Parathyroid adenoma (tissue), 2 donors: Measurements from ENCODE around the gene BCO1.

Experiments used
- H2AFZ ChIP-seq: fragments of 300-600 bp; sonication (generic); one replicate; pipeline ENCODE4 v1.7.0; 2017; ENCODE audit warnings: antibody characterized with exemption, mild to moderate bottlenecking
- H3K27ac ChIP-seq: fragments of 300-600 bp; sonication (generic); one replicate; pipeline ENCODE4 v1.7.0; 2017
- H3K27me3 ChIP-seq: fragments of 300-600 bp; sonication (generic); one replicate; pipeline ENCODE4 v1.7.0; 2017; ENCODE audit warnings: low read length; ENCODE audit not compliant: control insufficient read depth, insufficient read depth
- H3K36me3 ChIP-seq: fragments of 300-600 bp; sonication (generic); one replicate; pipeline ENCODE4 v1.7.0; 2017; ENCODE audit warnings: low read length; ENCODE audit not compliant: control insufficient read depth, insufficient read depth
- H3K4me1 ChIP-seq: fragments of 300-600 bp; sonication (generic); one replicate; pipeline ENCODE4 v1.7.0; 2017; ENCODE audit warnings: control low read depth
- H3K4me2 ChIP-seq: fragments of 300-600 bp; sonication (generic); one replicate; pipeline ENCODE4 v1.7.0; 2017; ENCODE audit warnings: low read length
- H3K4me3 ChIP-seq: fragments of 300-600 bp; sonication (generic); one replicate; pipeline ENCODE4 v1.7.0; 2017; ENCODE audit warnings: low read depth, low read length
- H3K79me2 ChIP-seq: fragments of 300-600 bp; sonication (generic); one replicate; pipeline ENCODE4 v1.7.0; 2017; ENCODE audit warnings: control low read depth
- H3K9ac ChIP-seq: fragments of 300-600 bp; sonication (generic); one replicate; pipeline ENCODE4 v1.7.0; 2017; ENCODE audit warnings: mild to moderate bottlenecking
- H3K9me3 ChIP-seq: fragments of 300-600 bp; sonication (generic); one replicate; pipeline ENCODE4 v1.7.0; 2017; ENCODE audit warnings: low read length; ENCODE audit not compliant: control insufficient read depth
- TF ChIP-seq, protein P1 (sequence below): fragments of 300-600 bp; sonication (generic); IDR thresholded peaks from one replicate; pipeline ENCODE4 v1.7.0; 2017; ENCODE audit warnings: antibody characterized with exemption, mild to moderate bottlenecking
- donor health status: primary hyperparathyroidism.

Gene BCO1

DNA sequence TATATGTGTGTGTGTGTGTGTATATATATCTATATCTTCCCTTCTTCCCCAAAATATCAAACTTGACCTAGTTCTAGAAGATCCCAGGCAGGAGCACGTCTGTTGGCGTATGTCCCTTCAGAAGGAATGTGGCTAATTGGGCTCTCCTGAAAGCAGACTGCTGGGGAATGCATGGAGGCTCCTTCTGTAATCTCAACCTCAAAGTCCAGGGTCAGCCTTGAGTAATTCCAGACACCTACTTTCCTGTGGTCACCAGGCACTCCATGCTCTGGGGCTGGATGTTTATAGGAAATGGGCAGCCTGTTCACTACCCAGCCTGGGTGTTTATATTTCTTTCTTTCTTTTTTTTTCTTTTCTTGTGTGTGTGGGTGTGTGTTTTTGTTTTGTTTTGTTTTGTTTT, 13.4 kb downstream of the BCO1 start:
- Histone ChIP-seq H3K27me3 (no peaks in the 10 kb centered on the region), H3K27ac (no peak overlapping the region), H3K4me2 (no peak overlapping the region), H3K9ac (no peak overlapping the region), H3K4me1 (no peaks in the 10 kb centered on the region), H2AFZ (no peak overlapping the region), H3K9me3 (no peaks in the 10 kb centered on the region), H3K79me2 (no peaks in the 10 kb centered on the region), H3K4me3 (no peak overlapping the region), H3K36me3 (no peaks in the 10 kb centered on the region)
- TF ChIP-seq, protein P1, sequence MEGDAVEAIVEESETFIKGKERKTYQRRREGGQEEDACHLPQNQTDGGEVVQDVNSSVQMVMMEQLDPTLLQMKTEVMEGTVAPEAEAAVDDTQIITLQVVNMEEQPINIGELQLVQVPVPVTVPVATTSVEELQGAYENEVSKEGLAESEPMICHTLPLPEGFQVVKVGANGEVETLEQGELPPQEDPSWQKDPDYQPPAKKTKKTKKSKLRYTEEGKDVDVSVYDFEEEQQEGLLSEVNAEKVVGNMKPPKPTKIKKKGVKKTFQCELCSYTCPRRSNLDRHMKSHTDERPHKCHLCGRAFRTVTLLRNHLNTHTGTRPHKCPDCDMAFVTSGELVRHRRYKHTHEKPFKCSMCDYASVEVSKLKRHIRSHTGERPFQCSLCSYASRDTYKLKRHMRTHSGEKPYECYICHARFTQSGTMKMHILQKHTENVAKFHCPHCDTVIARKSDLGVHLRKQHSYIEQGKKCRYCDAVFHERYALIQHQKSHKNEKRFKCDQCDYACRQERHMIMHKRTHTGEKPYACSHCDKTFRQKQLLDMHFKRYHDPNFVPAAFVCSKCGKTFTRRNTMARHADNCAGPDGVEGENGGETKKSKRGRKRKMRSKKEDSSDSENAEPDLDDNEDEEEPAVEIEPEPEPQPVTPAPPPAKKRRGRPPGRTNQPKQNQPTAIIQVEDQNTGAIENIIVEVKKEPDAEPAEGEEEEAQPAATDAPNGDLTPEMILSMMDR: no peak

DNA sequence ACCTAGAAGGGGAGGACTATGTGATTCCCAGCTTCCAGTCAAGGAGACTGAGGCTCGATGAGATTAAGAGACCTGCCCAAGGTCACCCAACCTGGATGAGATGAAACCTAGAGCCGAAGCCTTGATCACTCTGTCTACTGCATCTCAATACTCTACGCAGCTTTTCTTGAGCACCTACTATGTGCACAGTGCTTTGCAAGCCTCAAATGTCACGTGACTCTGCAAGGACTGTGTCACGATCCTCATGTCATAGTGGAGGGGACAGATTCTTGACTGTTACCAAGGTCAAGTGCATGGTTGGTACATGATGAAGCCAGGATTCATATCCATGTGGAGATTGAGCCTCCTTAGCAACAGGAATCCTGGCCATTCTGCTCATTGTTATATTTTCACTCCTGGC, 14.7 kb downstream of the BCO1 start:
- no peaks in the 10 kb centered on the region for H3K36me3 ChIP-seq
- no peaks in the 10 kb centered on the region for H3K9me3 ChIP-seq
- TF ChIP-seq, protein P1: no peak
- no peak overlapping the region for H3K4me2 ChIP-seq
- H3K27me3 ChIP-seq: no peaks in the 10 kb centered on the region
- no peaks in the 10 kb centered on the region for H3K4me1 ChIP-seq
- H3K4me3 ChIP-seq: no peak overlapping the region
- H3K27ac ChIP-seq: no peak overlapping the region
- H3K9ac ChIP-seq: no peak overlapping the region
- H3K79me2 ChIP-seq: no peaks in the 10 kb centered on the region
- no peak overlapping the region for H2AFZ ChIP-seq

DNA sequence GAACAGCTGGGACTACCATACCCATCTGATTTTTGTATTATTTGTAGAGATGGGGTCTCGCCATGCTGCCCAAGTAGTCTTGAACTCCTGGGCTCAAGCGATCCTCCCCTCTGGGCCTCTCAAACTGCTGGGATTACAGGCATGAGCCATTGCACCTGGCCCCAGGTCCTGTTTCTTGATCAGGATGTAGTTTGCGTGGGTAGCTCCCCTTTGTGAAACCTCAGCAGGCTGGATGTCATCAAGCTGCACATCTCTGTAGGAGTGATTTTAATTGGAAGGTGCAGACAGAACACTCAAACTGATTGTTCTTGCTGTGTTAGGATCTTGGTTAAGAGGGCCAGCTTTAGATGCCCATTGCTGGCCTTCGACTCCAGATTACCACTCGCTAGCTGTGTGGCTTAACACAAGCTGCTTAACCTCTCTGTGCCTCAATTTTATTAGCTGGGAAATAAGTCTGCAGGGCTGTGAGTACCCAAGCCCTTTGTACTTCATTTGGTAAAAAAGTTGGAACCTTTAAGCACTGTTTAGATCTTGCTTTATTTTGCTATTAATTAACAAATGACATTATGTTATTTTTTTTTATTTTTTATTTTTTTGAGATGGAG, 16.5 kb downstream of the BCO1 start:
- Histone ChIP-seq H3K9me3 (no peaks in the 10 kb centered on the region), H3K9ac (no peak overlapping the region), H3K36me3 (no peaks in the 10 kb centered on the region), H3K79me2 (no peaks in the 10 kb centered on the region), H3K4me2 (no peak overlapping the region), H3K4me3 (no peak overlapping the region), H3K27me3 (no peaks in the 10 kb centered on the region), H2AFZ (no peak overlapping the region), H3K27ac (no peak overlapping the region), H3K4me1 (no peaks in the 10 kb centered on the region)
- TF ChIP-seq, protein P1: no peak

DNA sequence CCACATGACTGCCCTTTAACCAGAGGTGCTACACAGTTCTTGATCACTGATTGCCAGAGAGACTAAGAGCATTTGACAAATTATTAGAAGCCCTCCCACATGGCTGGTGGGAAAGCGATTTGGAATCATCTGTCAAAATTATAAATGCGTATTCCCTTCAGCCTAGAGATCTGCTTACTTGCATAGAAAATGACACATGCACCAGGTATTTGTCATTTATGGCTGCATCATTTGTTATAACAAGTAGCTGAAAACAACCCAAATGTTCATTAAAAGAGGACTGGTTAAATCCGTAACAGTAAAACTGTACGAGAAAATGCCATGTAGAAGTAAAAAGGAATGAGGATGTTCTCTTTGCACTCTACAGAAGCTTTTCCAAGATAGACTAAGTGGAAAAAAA, 21.4 kb downstream of the BCO1 start:
- no peak overlapping the region for H3K27ac ChIP-seq

More for the DNA sequence above, 21.4 kb downstream of the BCO1 start:
- no peak overlapping the region for H2AFZ ChIP-seq
- TF ChIP-seq, protein P1: no peak
- H3K4me3 ChIP-seq: no peak overlapping the region
- no peaks in the 10 kb centered on the region for H3K79me2 ChIP-seq
- no peaks in the 10 kb centered on the region for H3K9me3 ChIP-seq
- no peak overlapping the region for H3K9ac ChIP-seq
- H3K4me1 ChIP-seq: no peaks in the 10 kb centered on the region
- no peak overlapping the region for H3K4me2 ChIP-seq
- H3K27me3 ChIP-seq: no peaks in the 10 kb centered on the region
- no peaks in the 10 kb centered on the region for H3K36me3 ChIP-seq
